ENCODE data around the gene DAZAP2. TPM values are rescaled to one million over a fixed set of nuclear protein-coding genes. Genes with fewer than 3 reads are reported as not detected.
A peak's percentile ranks its signal among the peaks of the same experiment; 100 is the strongest.
"Not testable (repeated sequence)": the region's sequence is repeated elsewhere in the genome, so short reads cannot be mapped to it uniquely, and the experiment has no call there.

The DAZAP2 gene
- total RNA-seq, 2 donors from 2014 or later, result 299 to 374 TPM

DNA sequence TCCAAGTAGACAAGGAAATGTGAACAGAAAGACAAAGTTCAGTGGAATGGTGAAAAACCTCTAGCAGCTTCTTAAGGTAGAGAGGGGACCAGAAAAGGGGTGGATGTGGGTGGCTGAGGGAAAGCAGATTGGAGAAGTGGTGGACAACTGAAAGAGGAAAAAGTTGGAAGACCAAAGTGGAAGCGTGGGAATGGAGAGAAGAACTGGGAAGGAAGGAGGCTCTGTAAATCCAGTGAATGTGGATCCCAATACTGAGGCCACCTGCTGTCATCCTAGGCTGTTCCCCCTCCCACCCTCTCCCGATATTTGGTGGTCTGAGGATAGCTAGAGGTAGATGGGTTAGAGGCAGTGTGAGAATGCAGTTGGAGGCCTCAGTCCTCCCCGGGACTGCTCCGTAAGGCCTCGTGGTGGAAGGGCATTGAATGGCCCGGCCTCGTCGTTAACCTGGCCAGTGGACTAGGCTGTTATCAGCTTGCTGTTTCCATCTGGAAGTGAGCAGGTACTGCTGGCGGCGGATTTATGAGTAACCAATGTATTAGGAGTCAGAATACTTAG, 19.9 kb upstream of the DAZAP2 start:
- peak; percentile 12 for DNase-seq (ENCODE audit: low spot score)
- TF ChIP-seq POLR2A (IDR thresholded peaks at IDR 0.05), result no peak
- TF ChIP-seq POLR2AphosphoS5 (IDR thresholded peaks at IDR 0.05), result no peak
- TF ChIP-seq, protein P1, sequence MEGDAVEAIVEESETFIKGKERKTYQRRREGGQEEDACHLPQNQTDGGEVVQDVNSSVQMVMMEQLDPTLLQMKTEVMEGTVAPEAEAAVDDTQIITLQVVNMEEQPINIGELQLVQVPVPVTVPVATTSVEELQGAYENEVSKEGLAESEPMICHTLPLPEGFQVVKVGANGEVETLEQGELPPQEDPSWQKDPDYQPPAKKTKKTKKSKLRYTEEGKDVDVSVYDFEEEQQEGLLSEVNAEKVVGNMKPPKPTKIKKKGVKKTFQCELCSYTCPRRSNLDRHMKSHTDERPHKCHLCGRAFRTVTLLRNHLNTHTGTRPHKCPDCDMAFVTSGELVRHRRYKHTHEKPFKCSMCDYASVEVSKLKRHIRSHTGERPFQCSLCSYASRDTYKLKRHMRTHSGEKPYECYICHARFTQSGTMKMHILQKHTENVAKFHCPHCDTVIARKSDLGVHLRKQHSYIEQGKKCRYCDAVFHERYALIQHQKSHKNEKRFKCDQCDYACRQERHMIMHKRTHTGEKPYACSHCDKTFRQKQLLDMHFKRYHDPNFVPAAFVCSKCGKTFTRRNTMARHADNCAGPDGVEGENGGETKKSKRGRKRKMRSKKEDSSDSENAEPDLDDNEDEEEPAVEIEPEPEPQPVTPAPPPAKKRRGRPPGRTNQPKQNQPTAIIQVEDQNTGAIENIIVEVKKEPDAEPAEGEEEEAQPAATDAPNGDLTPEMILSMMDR (IDR thresholded peaks at IDR 0.05), result no peak
- 56% methylated on average over 10 of the region's 10 CpGs for WGBS
- peaks cover 5% of the 10 kb centered on the region for H3K4me1 ChIP-seq (replicated peaks)
- peak overlapping the region; percentile 91 to 92 for H3K4me3 ChIP-seq
- H3K27me3 ChIP-seq (replicated peaks; ENCODE audit: insufficient read depth), result no peaks in the 10 kb centered on the region
- peak overlapping the region; percentile 95 to 96 for H3K27ac ChIP-seq
- intact Hi-C loops (cut with DNase I), result loop anchor here (2.0 to 10.0 kb wide), 4 partner anchors 20 to 174 kb away; partner anchors contain the start of genes CSRNP2, DAZAP2, LETMD1 and TFCP2
- no peaks in the 10 kb centered on the region for H3K9me3 ChIP-seq
- no peaks in the 10 kb centered on the region for H3K36me3 ChIP-seq

DNA sequence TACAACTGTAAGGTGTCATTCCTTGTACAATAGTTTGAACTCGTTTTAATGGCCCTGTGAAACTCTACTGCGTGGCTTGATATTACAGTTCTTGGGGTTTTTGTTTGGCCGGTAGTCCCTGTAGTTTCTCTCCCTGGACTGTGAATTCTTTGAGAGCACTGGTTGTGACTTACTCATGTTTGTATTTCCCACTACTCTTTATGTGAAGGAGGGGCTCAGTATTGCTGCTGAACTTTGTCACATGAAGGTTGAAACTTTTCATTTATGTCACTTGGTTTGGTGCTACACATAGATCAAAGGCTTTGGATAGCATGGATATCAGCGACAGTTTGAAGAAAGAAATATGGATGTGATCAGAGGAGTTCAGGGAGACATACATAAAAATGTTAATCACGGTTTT, 19.3 kb upstream of the DAZAP2 start:
- no peak overlapping the region for H3K4me3 ChIP-seq
- TF ChIP-seq, protein P1 (IDR thresholded peaks at IDR 0.05), result no peak
- TF ChIP-seq POLR2A (IDR thresholded peaks at IDR 0.05) (no peak), POLR2AphosphoS5 (IDR thresholded peaks at IDR 0.05) (no peak)
- DNase-seq (ENCODE audit: low spot score), result no peak
- H3K27me3 ChIP-seq (replicated peaks; ENCODE audit: insufficient read depth), result no peaks in the 10 kb centered on the region
- WGBS, result 49% methylated on average over 5 of the region's 5 CpGs
- intact Hi-C loops (cut with DNase I), result loop anchor here (2.0 to 10.0 kb wide), 4 partner anchors 19 to 175 kb away; partner anchors contain the start of genes CSRNP2, DAZAP2, LETMD1 and TFCP2
- peaks cover 5% of the 10 kb centered on the region for H3K4me1 ChIP-seq (replicated peaks)
- peak overlapping the region; percentile 95 to 96 for H3K27ac ChIP-seq
- no peaks in the 10 kb centered on the region for H3K9me3 ChIP-seq
- H3K36me3 ChIP-seq, result no peaks in the 10 kb centered on the region

DNA sequence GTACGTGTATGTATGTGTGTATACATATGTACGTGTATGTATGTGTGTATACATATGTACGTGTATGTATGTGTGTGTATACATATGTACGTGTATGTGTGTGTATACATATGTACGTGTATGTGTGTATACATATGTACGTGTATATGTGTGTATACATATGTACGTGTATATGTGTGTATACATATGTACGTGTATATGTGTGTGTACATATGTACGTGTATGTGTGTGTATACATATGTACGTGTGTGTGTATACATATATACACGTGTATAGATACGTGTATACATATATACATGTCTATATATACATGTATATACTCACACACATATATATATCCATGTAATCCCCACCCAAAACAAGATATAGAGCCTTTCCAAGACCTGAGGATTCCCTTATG, 18.8 kb upstream of the DAZAP2 start:
- WGBS, result 92% methylated on average over 12 of the region's 12 CpGs
- H3K9me3 ChIP-seq; H3K4me3 ChIP-seq; DNase-seq (ENCODE audit: low spot score); H3K27me3 ChIP-seq (replicated peaks; ENCODE audit: insufficient read depth); H3K4me1 ChIP-seq (replicated peaks); H3K36me3 ChIP-seq: not testable (repeated sequence)
- intact Hi-C loops (cut with DNase I), result loop anchor here (2.0 to 10.0 kb wide), 4 partner anchors 19 to 175 kb away; partner anchors contain the start of genes CSRNP2, DAZAP2, LETMD1 and TFCP2
- H3K27ac ChIP-seq, result peak overlapping the region in 1 of 2 donors; percentile 95

DNA sequence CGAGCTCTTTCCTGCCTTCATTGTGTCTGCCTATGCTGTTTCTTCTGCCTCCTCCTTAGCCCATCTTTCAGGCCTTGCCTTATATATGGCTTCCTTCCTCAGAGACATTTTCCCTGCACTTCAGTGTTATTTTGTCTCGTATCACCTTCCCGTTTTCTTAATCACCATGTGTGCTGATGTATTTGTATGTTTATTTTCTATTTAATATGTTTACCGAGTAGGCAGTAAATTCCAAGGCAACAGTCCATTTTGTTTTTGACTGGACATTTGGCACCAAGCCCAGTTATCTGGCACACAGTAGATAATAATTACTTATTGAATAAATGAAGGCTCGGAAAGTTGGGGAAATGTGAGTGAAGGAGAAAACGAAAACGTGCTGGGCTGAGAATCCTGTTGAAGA, 16.2 kb upstream of the DAZAP2 start:
- peaks cover 5% of the 10 kb centered on the region for H3K4me1 ChIP-seq (replicated peaks)
- DNase-seq (ENCODE audit: low spot score), result peak; percentile 76
- H3K4me3 ChIP-seq, result peak overlapping the region in 1 of 2 donors; percentile 14
- no peaks in the 10 kb centered on the region for H3K27me3 ChIP-seq (replicated peaks; ENCODE audit: insufficient read depth)
- no peaks in the 10 kb centered on the region for H3K36me3 ChIP-seq
- TF ChIP-seq POLR2AphosphoS5 (IDR thresholded peaks at IDR 0.05) (peak; percentile 85), POLR2A (IDR thresholded peaks at IDR 0.05) (no peak)
- H3K27ac ChIP-seq, result peak overlapping the region; percentile 62 to 72
- no peaks in the 10 kb centered on the region for H3K9me3 ChIP-seq
- intact Hi-C loops (cut with DNase I), result no loop called here
- 22% methylated on average over 7 of the region's 7 CpGs for WGBS

DNA sequence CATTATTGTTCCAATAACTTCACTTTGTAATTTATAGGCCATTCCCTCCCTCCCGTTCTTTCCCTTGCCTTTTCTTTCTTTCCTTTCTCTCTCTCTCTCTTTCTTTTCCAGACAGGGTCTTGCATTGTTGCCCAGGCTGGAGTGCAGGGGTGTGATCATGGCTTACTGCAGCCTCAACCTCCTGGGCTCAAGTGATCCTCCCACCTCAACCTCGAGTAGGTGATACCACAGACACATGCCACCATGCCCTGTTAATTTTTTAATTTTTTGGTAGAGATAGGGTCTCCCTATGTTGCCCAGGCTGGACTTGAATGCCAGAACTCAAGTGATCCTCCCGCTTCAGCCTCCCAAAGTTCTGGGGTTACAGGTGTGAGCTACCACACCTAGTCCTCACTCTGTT, 14.0 kb upstream of the DAZAP2 start:
- intact Hi-C loops (cut with DNase I), result no loop called here
- TF ChIP-seq POLR2A (IDR thresholded peaks at IDR 0.05), result no peak
- TF ChIP-seq, protein P1 (IDR thresholded peaks at IDR 0.05), result no peak
- TF ChIP-seq POLR2AphosphoS5 (IDR thresholded peaks at IDR 0.05), result no peak
- DNase-seq (ENCODE audit: low spot score), result no peak

DNA sequence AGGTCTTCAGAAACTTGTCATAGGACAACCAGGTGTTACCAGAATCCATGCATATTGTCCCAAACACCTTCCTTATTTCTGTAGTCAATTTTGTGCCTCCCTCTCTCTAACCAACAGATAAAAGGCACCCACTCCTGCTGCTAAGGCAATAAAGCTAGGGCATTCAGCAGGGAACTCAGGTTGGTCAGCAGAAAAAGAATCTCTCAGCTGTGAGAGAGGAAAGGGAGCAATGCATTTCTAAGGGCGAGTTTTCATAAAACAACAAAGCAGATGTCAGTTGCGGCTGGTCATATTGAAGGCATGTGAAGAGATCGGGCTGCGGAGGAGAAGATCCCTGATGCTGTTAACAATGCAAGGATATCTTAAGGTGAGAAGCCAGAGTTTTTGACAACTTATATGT, 13.4 kb upstream of the DAZAP2 start:
- WGBS, result 76% methylated on average over 4 of the region's 4 CpGs
- TF ChIP-seq POLR2A (IDR thresholded peaks at IDR 0.05), result no peak
- TF ChIP-seq POLR2AphosphoS5 (IDR thresholded peaks at IDR 0.05), result no peak
- TF ChIP-seq, protein P1 (IDR thresholded peaks at IDR 0.05), result no peak
- H3K9me3 ChIP-seq, result no peaks in the 10 kb centered on the region

More for the DNA sequence above, 14.0 kb upstream of the DAZAP2 start:
- WGBS, result 84% methylated on average over 3 of the region's 3 CpGs
- Histone ChIP-seq H3K4me1 (replicated peaks) (no peaks in the 10 kb centered on the region), H3K27me3 (replicated peaks; ENCODE audit: insufficient read depth) (no peaks in the 10 kb centered on the region), H3K4me3 (no peak overlapping the region), H3K27ac (no peak overlapping the region), H3K36me3 (no peaks in the 10 kb centered on the region), H3K9me3 (no peaks in the 10 kb centered on the region)

More for the DNA sequence above, 13.4 kb upstream of the DAZAP2 start:
- intact Hi-C loops (cut with DNase I), result no loop called here
- no peaks in the 10 kb centered on the region for H3K36me3 ChIP-seq
- no peak for DNase-seq (ENCODE audit: low spot score)
- H3K4me1 ChIP-seq (replicated peaks), result no peaks in the 10 kb centered on the region
- no peaks in the 10 kb centered on the region for H3K27me3 ChIP-seq (replicated peaks; ENCODE audit: insufficient read depth)
- H3K27ac ChIP-seq, result no peak overlapping the region
- H3K4me3 ChIP-seq, result no peak overlapping the region

Measured in prostate gland (tissue), 2 donors.